HCEC 1CT (cell line): Measurements from ENCODE around the gene ATG14.
"Not testable (repeated sequence)": the region's sequence is repeated elsewhere in the genome, so short reads cannot be mapped to it uniquely, and the experiment has no call there.

Source experiments
- DNase-seq: peaks from one replicate; pipeline ENCODE4 v3.0.0-alpha.2; 2017

The ATG14 gene

GRCh38 chr14:55347748-55348147 is 63.9 kb downstream of the ATG14 start:
- DNase-seq: no peak

- no peak for DNase-seq
Observed at GRCh38 chr14:55347040-55347439, 64.6 kb downstream of the ATG14 start.

- DNase-seq: not testable (repeated sequence)
Observed at GRCh38 chr14:55344582-55345163, 67.0 kb downstream of the ATG14 start.

- DNase-seq: no peak
Observed at GRCh38 chr14:55341781-55342180, 69.8 kb downstream of the ATG14 start.

- DNase-seq: no peak
Observed at GRCh38 chr14:55340482-55340881, 71.1 kb downstream of the ATG14 start.

GRCh38 chr14:55339770-55340169 is 71.9 kb downstream of the ATG14 start:
- no peak for DNase-seq

GRCh38 chr14:55336691-55337090 is 74.9 kb downstream of the ATG14 start:
- DNase-seq: no peak

GRCh38 chr14:55336162-55336561 is 75.5 kb downstream of the ATG14 start:
- DNase-seq: no peak

GRCh38 chr14:55333711-55334485 is 77.7 kb downstream of the ATG14 start:
- DNase-seq: peak; percentile 24

- no peak for DNase-seq
Observed at GRCh38 chr14:55332654-55333570, 78.7 kb downstream of the ATG14 start.

- peak; percentile 42 for DNase-seq
Observed at GRCh38 chr14:55329999-55330710, 81.5 kb downstream of the ATG14 start.

GRCh38 chr14:55328317-55328716 is 83.3 kb downstream of the ATG14 start:
- DNase-seq: no peak

GRCh38 chr14:55327179-55327578 is 84.5 kb downstream of the ATG14 start:
- no peak for DNase-seq

GRCh38 chr14:55324812-55325211 is 86.8 kb downstream of the ATG14 start:
- DNase-seq: no peak

- DNase-seq: no peak
Observed at GRCh38 chr14:55323910-55324309, 87.7 kb downstream of the ATG14 start.

- DNase-seq: no peak
Observed at GRCh38 chr14:55318694-55319093, 92.9 kb downstream of the ATG14 start.

GRCh38 chr14:55317542-55318306 is 93.9 kb downstream of the ATG14 start:
- DNase-seq: no peak

GRCh38 chr14:55316564-55316963 is 95.1 kb downstream of the ATG14 start:
- no peak for DNase-seq
